ENCODE results near the gene QSOX2.

The QSOX2 gene

GRCh38 chr9:136222166-136222905 lies 23.3 kb downstream of the QSOX2 start:
- DNase-seq (ENCODE audit: low spot score): no peak

GRCh38 chr9:136220017-136220729 lies 25.4 kb downstream of the QSOX2 start:
- peak; percentile 17 for DNase-seq (ENCODE audit: low spot score)

GRCh38 chr9:136219276-136219675 lies 26.3 kb downstream of the QSOX2 start:
- no peak for DNase-seq (ENCODE audit: low spot score)

- DNase-seq (ENCODE audit: low spot score): no peak
These were observed 26.9 kb downstream of the QSOX2 start for GRCh38 chr9:136218673-136219072.

GRCh38 chr9:136218271-136218670 lies 27.3 kb downstream of the QSOX2 start:
- no peak for DNase-seq (ENCODE audit: low spot score)

GRCh38 chr9:136216541-136217244 lies 28.9 kb downstream of the QSOX2 start:
- DNase-seq (ENCODE audit: low spot score): no peak

- DNase-seq (ENCODE audit: low spot score): no peak
These were observed 31.9 kb downstream of the QSOX2 start for GRCh38 chr9:136213733-136214132.

- DNase-seq (ENCODE audit: low spot score): no peak
These were observed 33.2 kb downstream of the QSOX2 start for GRCh38 chr9:136212345-136212950.

GRCh38 chr9:136211441-136212344 lies 33.9 kb downstream of the QSOX2 start:
- DNase-seq (ENCODE audit: low spot score): no peak

GRCh38 chr9:136211006-136211405 lies 34.6 kb downstream of the QSOX2 start:
- no peak for DNase-seq (ENCODE audit: low spot score)

- no peak for DNase-seq (ENCODE audit: low spot score)
These were observed 35.3 kb downstream of the QSOX2 start for GRCh38 chr9:136210276-136210675.

GRCh38 chr9:136209786-136210185 lies 35.8 kb downstream of the QSOX2 start:
- no peak for DNase-seq (ENCODE audit: low spot score)

- peak; percentile 3 for DNase-seq (ENCODE audit: low spot score)
These were observed 36.4 kb downstream of the QSOX2 start for GRCh38 chr9:136209232-136209631.

GRCh38 chr9:136208675-136209074 lies 36.9 kb downstream of the QSOX2 start:
- no peak for DNase-seq (ENCODE audit: low spot score)

- no peak for DNase-seq (ENCODE audit: low spot score)
These were observed 38.0 kb downstream of the QSOX2 start for GRCh38 chr9:136207616-136208015.

- DNase-seq (ENCODE audit: low spot score): no peak
These were observed 38.9 kb downstream of the QSOX2 start for GRCh38 chr9:136206602-136207275.

- no peak for DNase-seq (ENCODE audit: low spot score)
These were observed 40.0 kb downstream of the QSOX2 start for GRCh38 chr9:136205707-136205992.

GRCh38 chr9:136204838-136205706 lies 40.5 kb downstream of the QSOX2 start, which contains the start of gene LHX3:
Gene LHX3 (minus strand): TSS chr9:136205128. CDS start chr9:136205012, 116 bp downstream.
- DNase-seq (ENCODE audit: low spot score): no peak

GRCh38 chr9:136204145-136204805 lies 41.3 kb downstream of the QSOX2 start:
- no peak for DNase-seq (ENCODE audit: low spot score)
